DOHH2 (cell line): Measurements from ENCODE around the gene SEMA4G.

Source experiments
- H3F3A ChIP-seq: fragments of 200-600 bp; sonication (generic), shearing (Covaris generic); 2 replicates; pipeline ENCODE4 v1.6.0; 2016; ENCODE audit warnings: antibody characterized with exemption, mild to moderate bottlenecking; ENCODE audit not compliant: control insufficient read depth, insufficient read depth
- H3K27ac ChIP-seq: fragments of 200-600 bp; sonication (generic); 2 replicates; pipeline ENCODE4 v1.5.1; 2014; ENCODE audit warnings: low read depth, mild to moderate bottlenecking, low read length, moderate library complexity
- H3K27me3 ChIP-seq: fragments of 200-600 bp; sonication (generic); 2 replicates; pipeline ENCODE4 v1.6.1; 2014; ENCODE audit warnings: mild to moderate bottlenecking, low read length, mixed read lengths; ENCODE audit not compliant: control insufficient read depth
- H3K36me3 ChIP-seq: fragments of 200-600 bp; sonication (generic); 2 replicates; pipeline ENCODE4 v1.6.1; 2014; ENCODE audit warnings: mild to moderate bottlenecking, low read length, moderate library complexity, mixed read lengths; ENCODE audit not compliant: control insufficient read depth
- H3K4me1 ChIP-seq: fragments of 200-600 bp; sonication (generic); 2 replicates; pipeline ENCODE4 v1.6.1; 2014; ENCODE audit warnings: mild to moderate bottlenecking, low read length, mixed read lengths; ENCODE audit not compliant: control insufficient read depth
- H3K4me2 ChIP-seq: fragments of 200-600 bp; sonication (generic); 2 replicates; pipeline ENCODE4 v1.6.0; 2014; ENCODE audit warnings: mild to moderate bottlenecking, low read length, moderate library complexity
- H3K4me3 ChIP-seq: fragments of 200-600 bp; sonication (generic); 2 replicates; pipeline ENCODE4 v1.5.1; 2014; ENCODE audit warnings: mild to moderate bottlenecking, low read length, mixed read lengths
- H3K79me2 ChIP-seq: fragments of 200-600 bp; sonication (generic); 2 replicates; pipeline ENCODE4 v1.6.1; 2014; ENCODE audit warnings: mild to moderate bottlenecking, low read length, mixed read lengths; ENCODE audit not compliant: control insufficient read depth
- H3K9me2 ChIP-seq: fragments of 200-600 bp; sonication (generic); replicated peaks from 2 replicates; pipeline ENCODE4 v1.6.1; 2014; ENCODE audit warnings: mild to moderate bottlenecking, low read length, mixed read lengths; ENCODE audit not compliant: control insufficient read depth
- H3K9me3 ChIP-seq: fragments of 200-600 bp; sonication (generic); 2 replicates; pipeline ENCODE4 v1.6.1; 2014; ENCODE audit warnings: antibody characterized with exemption, low read length, mixed read lengths; ENCODE audit not compliant: control insufficient read depth, insufficient read depth
- H4K20me1 ChIP-seq: fragments of 200-600 bp; sonication (generic); 2 replicates; pipeline ENCODE4 v1.6.0; 2014; ENCODE audit warnings: low read depth, mild to moderate bottlenecking, antibody characterized with exemption, low read length, moderate library complexity; ENCODE audit not compliant: control insufficient read depth, insufficient read depth
- CTCF ChIP-seq: fragments of 200-600 bp; sonication (generic); IDR thresholded peaks from one replicate; pipeline ENCODE4 v1.5.1; 2014; ENCODE audit warnings: antibody characterized with exemption, mild to moderate bottlenecking, low read depth, low read length; ENCODE audit not compliant: poor library complexity, severe bottlenecking
- EZH2phosphoT487 ChIP-seq: fragments of 200-600 bp; sonication (generic); IDR thresholded peaks from 2 replicates; pipeline ENCODE4 v1.6.1; 2017; ENCODE audit warnings: borderline replicate concordance, mild to moderate bottlenecking, antibody characterized with exemption, low read length, moderate library complexity, mixed read lengths

Gene SEMA4G

DNA sequence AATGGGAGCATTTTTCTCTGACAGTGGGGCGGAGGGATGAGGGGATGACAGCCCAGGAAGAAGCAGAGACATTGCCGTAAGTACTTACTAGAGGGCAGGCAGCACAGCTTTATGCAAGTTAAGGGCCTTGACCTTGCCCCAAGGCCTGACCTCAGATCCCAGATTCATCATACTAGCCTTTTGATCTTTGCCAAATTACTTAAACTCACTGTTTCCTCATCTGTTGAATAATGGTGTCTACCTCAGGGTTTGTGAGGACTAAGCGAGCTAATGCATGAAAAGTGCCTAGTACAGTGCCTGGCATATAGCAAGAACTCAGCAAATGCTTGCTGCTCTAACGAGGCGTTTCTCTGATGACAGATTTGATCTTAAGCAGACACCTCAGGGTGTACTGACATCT lies 3.5 kb upstream of the SEMA4G start:
- no peak overlapping the region for H3K27ac ChIP-seq
- H3K27me3 ChIP-seq, result peaks cover 12% of the 10 kb centered on the region
- no peak for TF ChIP-seq EZH2phosphoT487
- TF ChIP-seq CTCF, result no peak
- no peaks in the 10 kb centered on the region for H3K9me3 ChIP-seq
- H3K79me2 ChIP-seq, result no peaks in the 10 kb centered on the region
- peaks cover 5% of the 10 kb centered on the region for H3F3A ChIP-seq
- no peak overlapping the region for H3K4me2 ChIP-seq
- no peak overlapping the region for H3K4me3 ChIP-seq
- H3K36me3 ChIP-seq, result peaks cover 36% of the 10 kb centered on the region
- H3K9me2 ChIP-seq, result no peaks in the 10 kb centered on the region
- H4K20me1 ChIP-seq, result no peaks in the 10 kb centered on the region
- peaks cover 11% of the 10 kb centered on the region for H3K4me1 ChIP-seq

- Histone ChIP-seq H3K27me3 (peaks cover 12% of the 10 kb centered on the region), H3K9me3 (no peaks in the 10 kb centered on the region), H3K79me2 (no peaks in the 10 kb centered on the region), H4K20me1 (no peaks in the 10 kb centered on the region), H3K4me1 (peaks cover 11% of the 10 kb centered on the region), H3K4me2 (no peak overlapping the region), H3K27ac (no peak overlapping the region), H3K4me3 (no peak overlapping the region), H3K9me2 (no peaks in the 10 kb centered on the region), H3F3A (peaks cover 5% of the 10 kb centered on the region), H3K36me3 (peaks cover 30% of the 10 kb centered on the region)
- TF ChIP-seq EZH2phosphoT487 (no peak), CTCF (no peak)
These were observed 2.4 kb upstream of the SEMA4G start for GRCh38 chr10:100966887-100967286.

DNA sequence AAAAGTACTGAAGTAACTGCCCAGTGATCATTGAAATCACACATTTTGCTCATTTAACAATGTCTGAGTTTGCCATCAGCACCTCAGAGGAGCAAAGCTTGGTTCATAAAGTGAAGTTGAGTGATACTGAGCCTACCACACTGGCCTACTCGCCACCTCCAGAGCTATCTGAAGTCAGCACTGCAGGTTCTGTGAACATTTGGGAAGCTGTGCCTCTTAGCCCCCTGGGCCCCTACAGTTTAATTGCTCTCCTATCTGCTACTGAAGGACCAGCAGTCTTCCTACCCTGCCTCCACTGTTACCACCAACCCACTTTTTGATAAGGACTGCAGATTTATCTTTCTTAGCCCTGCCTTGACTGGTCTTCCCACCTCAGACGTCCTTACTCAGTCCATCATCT lies 2.0 kb upstream of the SEMA4G start:
- Histone ChIP-seq H3K36me3 (peaks cover 25% of the 10 kb centered on the region), H3K27me3 (peaks cover 12% of the 10 kb centered on the region), H3K9me2 (no peaks in the 10 kb centered on the region), H4K20me1 (no peaks in the 10 kb centered on the region), H3K4me2 (no peak overlapping the region), H3K79me2 (no peaks in the 10 kb centered on the region), H3K9me3 (no peaks in the 10 kb centered on the region), H3K4me1 (peaks cover 11% of the 10 kb centered on the region), H3K27ac (no peak overlapping the region), H3K4me3 (no peak overlapping the region), H3F3A (peaks cover 5% of the 10 kb centered on the region)
- TF ChIP-seq CTCF (no peak), EZH2phosphoT487 (no peak)
